HCT116 (cell line): ENCODE results near the gene NTRK3. TPM values are rescaled to one million over a fixed set of nuclear protein-coding genes. Genes with fewer than 3 reads are reported as not detected.

ENCODE experiments used
- ATAC-seq: fragments of 200-7000 bp; cut with Tn5 transposase; 2 replicates; pipeline ENCODE4 v1.9.1; 2020; ENCODE audit warnings: mild to moderate bottlenecking, moderate library complexity
- BruUV-seq: library from RNA; stranded (reverse); fragments of 400-500 nt; replicated peaks from 2 replicates; lab custom pipeline; 2021; lab: Mats Ljungman, UMichigan
- CTCF ChIA-PET: fragments of 300-600 bp; sonication (Branson Sonifier 250); formaldehyde crosslinking; loops from one replicate; lab custom pipeline; 2021; ENCODE audit warnings: antibody characterized with exemption; lab: Charles Lee
- POLR2A ChIA-PET: fragments of 300-600, 350-600 bp; sonication (Branson Sonifier 250); formaldehyde crosslinking; loops from one replicate; lab custom pipeline; 2021; ENCODE audit warnings: antibody characterized with exemption; lab: Charles Lee
- RAD21 ChIA-PET, 2 experiments: fragments of 300-600 bp; sonication (Branson Sonifier 250); formaldehyde crosslinking; loops; one replicate each; lab custom pipeline; 2023; ENCODE audit warnings: low total read pairs in 2 of 2; ENCODE audit not compliant: uncharacterized antibody in 2 of 2, unreplicated experiment in 2 of 2, low non-redundant PET in 1 of 2; lab: Charles Lee
- DNase-seq: peaks from one replicate; pipeline ENCODE4 v3.0.0-alpha.2; 2010; ENCODE audit warnings: low read depth, low spot score
- H2AFZ ChIP-seq: fragments of 200-600 bp; shearing (Covaris generic), sonication (generic); 2 replicates; pipeline ENCODE4 v1.6.1; 2017; ENCODE audit warnings: low read depth, mixed run types, mixed read lengths, antibody characterized with exemption, low read length; ENCODE audit not compliant: poor library complexity, severe bottlenecking
- H3K27ac ChIP-seq: 2 replicates; pipeline ENCODE4 v1.5.1; 2012; ENCODE audit warnings: low read depth, low read length
- H3K27me3 ChIP-seq: fragments of 200-600 bp; sonication (generic); 2 replicates; pipeline ENCODE4 v1.6.1; 2016; ENCODE audit warnings: mixed run types, low read length, mixed read lengths; ENCODE audit not compliant: insufficient read depth
- H3K36me3 ChIP-seq, 2 experiments: fragments of 200-500 bp in 1 of 2; fragments of 200-600 bp in 1 of 2; sonication (Bioruptor generic) in 1 of 2; sonication (generic) in 1 of 2; 2 replicates each; pipeline versions ENCODE4 v1.5.1 to v1.6.1; 2014 to 2016; ENCODE audit warnings: low read length in 2 of 2, inconsistent platforms in 1 of 2, mixed read lengths in 1 of 2, mixed run types in 1 of 2; ENCODE audit not compliant: insufficient read depth in 2 of 2, control insufficient read depth in 1 of 2
- H3K4me1 ChIP-seq, 2 experiments: fragments of 200-600 bp in 1 of 2; sonication (generic) in 1 of 2; 2 replicates each; pipeline versions ENCODE4 v1.5.1 to v1.6.1; 2012 to 2017; ENCODE audit warnings: low read length in 2 of 2, inconsistent platforms in 1 of 2, mild to moderate bottlenecking in 1 of 2, mixed read lengths in 1 of 2, mixed run types in 1 of 2, moderate library complexity in 1 of 2; ENCODE audit not compliant: insufficient read depth in 2 of 2, control insufficient read depth in 1 of 2
- H3K4me2 ChIP-seq: fragments of 200-600 bp; sonication (generic); 2 replicates; pipeline ENCODE4 v1.6.1; 2017; ENCODE audit warnings: mixed run types, low read length, mixed read lengths
- H3K4me3 ChIP-seq, 2 experiments: fragments of 200-600 bp in 1 of 2; sonication (generic) in 1 of 2; replicated peaks in 1 of 2; 2 replicates each; pipeline ENCODE4 v1.5.1; 2011 to 2016; ENCODE audit warnings: low read length in 2 of 2, control low read depth in 1 of 2, low read depth in 1 of 2, mild to moderate bottlenecking in 1 of 2, mixed read lengths in 1 of 2, mixed run types in 1 of 2
- H3K79me2 ChIP-seq: fragments of 200-600 bp; sonication (generic); 2 replicates; pipeline ENCODE4 v1.6.1; 2017; ENCODE audit warnings: mild to moderate bottlenecking, mixed run types, low read length, moderate library complexity, mixed read lengths; ENCODE audit not compliant: insufficient read depth
- H3K9ac ChIP-seq: fragments of 200-600 bp; sonication (generic); 2 replicates; pipeline ENCODE4 v1.6.1; 2016; ENCODE audit warnings: low read length, mixed read lengths
- H3K9me2 ChIP-seq: fragments of 200-600 bp; sonication (generic), shearing (Covaris generic); 2 replicates; pipeline ENCODE4 v1.6.1; 2017; ENCODE audit warnings: mixed run types, mild to moderate bottlenecking, moderate library complexity; ENCODE audit not compliant: insufficient read depth
- H3K9me3 ChIP-seq, 2 experiments: fragments of 200-500 bp in 1 of 2; fragments of 200-600 bp in 1 of 2; sonication (Bioruptor generic) in 1 of 2; sonication (generic) in 1 of 2; 2 replicates each; pipeline ENCODE4 v1.6.1; 2014 to 2017; ENCODE audit warnings: low read length in 2 of 2, mixed read lengths in 2 of 2, inconsistent platforms in 1 of 2, low read depth in 1 of 2, mild to moderate bottlenecking in 1 of 2, mixed run types in 1 of 2, moderate library complexity in 1 of 2; ENCODE audit not compliant: control insufficient read depth in 1 of 2, insufficient read depth in 1 of 2
- H4K20me1 ChIP-seq: fragments of 200-600 bp; sonication (generic), shearing (Covaris generic); 2 replicates; pipeline ENCODE4 v1.6.1; 2017; ENCODE audit warnings: mixed run types, mild to moderate bottlenecking, moderate library complexity; ENCODE audit not compliant: insufficient read depth
- ATF3 ChIP-seq: IDR thresholded peaks from 2 replicates; pipeline ENCODE4 v1.6.1; 2012
- CBX3 ChIP-seq: IDR thresholded peaks from 2 replicates; pipeline ENCODE4 v1.6.1; 2012; ENCODE audit warnings: low read depth
- CEBPB ChIP-seq: IDR thresholded peaks from 2 replicates; pipeline ENCODE4 v1.6.1; 2012; ENCODE audit warnings: low read depth
- CTCF ChIP-seq, 3 experiments: fragments of 200-600 bp in 1 of 3; sonication (generic) in 1 of 3; IDR thresholded peaks in 2 of 3; conservative IDR thresholded peaks in 1 of 3; 2 replicates each; pipeline ENCODE4 v1.5.1; 2012 to 2017; ENCODE audit warnings: low read depth in 2 of 3, low read length in 2 of 3, antibody characterized with exemption in 1 of 3, borderline replicate concordance in 1 of 3, control low read depth in 1 of 3, mild to moderate bottlenecking in 1 of 3, mixed read lengths in 1 of 3, mixed run types in 1 of 3, moderate library complexity in 1 of 3; ENCODE audit not compliant: insufficient read depth in 1 of 3
- EGR1 ChIP-seq: IDR thresholded peaks from 2 replicates; pipeline ENCODE4 v1.6.1; 2012; ENCODE audit warnings: low read depth
- ELF1 ChIP-seq: IDR thresholded peaks from 2 replicates; pipeline ENCODE4 v1.6.1; 2012; ENCODE audit warnings: low read depth, borderline replicate concordance
- EZH2 ChIP-seq: fragments of 200-600 bp; sonication (generic); IDR thresholded peaks from 2 replicates; pipeline ENCODE4 v1.6.1; 2017; ENCODE audit warnings: antibody characterized with exemption, mixed run types
- MAX ChIP-seq: IDR thresholded peaks from 2 replicates; pipeline ENCODE4 v1.6.1; 2012
- POLR2AphosphoS5 ChIP-seq: IDR thresholded peaks from 2 replicates; pipeline ENCODE4 v1.6.1; 2011; ENCODE audit warnings: mild to moderate bottlenecking, low read depth, low read length, moderate library complexity
- RAD21 ChIP-seq: IDR thresholded peaks from 2 replicates; pipeline ENCODE4 v1.6.1; 2012; ENCODE audit warnings: low read depth, mild to moderate bottlenecking
- REST ChIP-seq: IDR thresholded peaks from 2 replicates; pipeline ENCODE4 v1.6.1; 2012; ENCODE audit warnings: low read depth
- SIN3A ChIP-seq: IDR thresholded peaks from 2 replicates; pipeline ENCODE4 v1.6.1; 2012; ENCODE audit warnings: low read depth
- SP1 ChIP-seq: IDR thresholded peaks from 2 replicates; pipeline ENCODE4 v1.6.1; 2012; ENCODE audit warnings: low read depth
- SRF ChIP-seq: IDR thresholded peaks from 2 replicates; pipeline ENCODE4 v1.6.1; 2012; ENCODE audit warnings: low read depth
- TCF7L2 ChIP-seq: IDR thresholded peaks from 2 replicates; pipeline ENCODE4 v1.7.0; 2011; ENCODE audit warnings: borderline replicate concordance, inconsistent platforms; ENCODE audit not compliant: insufficient read depth, insufficient read length; ENCODE audit errors: extremely low read depth
- YY1 ChIP-seq: IDR thresholded peaks from 2 replicates; pipeline ENCODE4 v1.6.1; 2011; ENCODE audit warnings: low read length, low read depth, moderate library complexity, mild to moderate bottlenecking; ENCODE audit not compliant: insufficient replicate concordance; ENCODE audit errors: extremely low read depth
- ZBTB33 ChIP-seq: IDR thresholded peaks from 2 replicates; pipeline ENCODE4 v1.6.1; 2011; ENCODE audit warnings: mild to moderate bottlenecking, low read length, moderate library complexity; ENCODE audit not compliant: insufficient replicate concordance; ENCODE audit errors: extremely low read depth
- ZNF274 ChIP-seq: fragments of 200-500 bp; sonication (Bioruptor generic); IDR thresholded peaks from 2 replicates; pipeline ENCODE4 v1.6.1; 2014; ENCODE audit warnings: mild to moderate bottlenecking, low read depth, low read length, inconsistent platforms
- intact Hi-C: fragments of 100-400 bp; cut with micrococcal nuclease; formaldehyde crosslinking; loops from 2 replicates; pipeline ENCODE4 v1.10.0; 2022
- total RNA-seq: library from RNA; stranded (reverse); gene quantifications from one replicate; pipeline ENCODE4 v1.2.1, GENCODE V29; 2021; ENCODE audit not compliant: unreplicated experiment

The NTRK3 gene
- total RNA-seq, 1 experiment from 2014 or later: not detected

- H3K4me1 ChIP-seq: no peaks in the 10 kb centered on the region
- CTCF ChIA-PET: no interaction called here
- no peak overlapping the region for H3K4me2 ChIP-seq
- H4K20me1 ChIP-seq: no peaks in the 10 kb centered on the region
- H3K79me2 ChIP-seq: no peaks in the 10 kb centered on the region
- H3K36me3 ChIP-seq: no peaks in the 10 kb centered on the region
- TF ChIP-seq RAD21 (no peak), TCF7L2 (no peak), SIN3A (no peak), CEBPB (no peak), EGR1 (no peak), EZH2 (no peak), ATF3 (no peak), CBX3 (no peak), REST (no peak), POLR2AphosphoS5 (no peak), MAX (no peak), SRF (no peak), YY1 (no peak), ZBTB33 (no peak), ELF1 (no peak), SP1 (no peak), CTCF (IDR thresholded peaks at IDR 0.05 in 2 of 3, conservative IDR thresholded peaks at IDR 0.05 in 1 of 3; ENCODE audit: borderline replicate concordance in 1 of 3, insufficient read depth in 1 of 3, low read depth in 2 of 3, low read length in 2 of 3) (no peak), ZNF274 (no peak)
- TF ChIP-seq, all 23 proteins: peak for 0
- Histone ChIP-seq H3K9me3 (no peaks in the 10 kb centered on the region), H3K9ac (no peak overlapping the region), H3K9me2 (no peaks in the 10 kb centered on the region), H3K4me3 (no peak overlapping the region), H3K27me3 (0 out of 2 replicates have a peak, but pooled peaks cover 3% of the 10 kb centered on the region), H2AFZ (no peak overlapping the region), H3K27ac (no peak overlapping the region)
- ChIA-PET POLR2A (no interaction called here), RAD21 (no interaction called here)
- ATAC-seq (no peak), DNase-seq (no peak)
- intact Hi-C loops: no loop called here
- no TSS peak for BruUV-seq
Observed at GRCh38 chr15:88255484-88256278, 858 bp downstream of the NTRK3 start.
